Right lobe of liver (tissue), 4 donors: Measurements from ENCODE around the gene KCNIP3.

Source experiments
- CTCF ChIP-seq, 4 donors: fragments of 200-600 bp in 3 of 4; fragments of 450-650 bp in 1 of 4; IDR thresholded peaks; one replicate each; pipeline versions ENCODE4 v1.5.1 to v1.8.0; 2016 to 2022; ENCODE audit warnings: antibody characterized with exemption in 4 of 4, mild to moderate bottlenecking in 2 of 4
- POLR2A ChIP-seq: fragments of 450-650 bp; IDR thresholded peaks from one replicate; pipeline ENCODE4 v1.6.1; 2017; ENCODE audit warnings: antibody characterized with exemption, mild to moderate bottlenecking
- donor health status: DM: no; HTN: no; CAD: no.
- donor health status: DM: no; HTN: no; CAD: no.
- donor health status: DM: no; HTN: yes; CAD: no.

- TF ChIP-seq CTCF (IDR thresholded peaks at IDR 0.05): no peak
- no peak for TF ChIP-seq POLR2A
Observed at GRCh38 chr2:95354469-95354901, 57.3 kb downstream of the KCNIP3 start.
